HCT116 (cell line): ENCODE results near the gene CALR3. TPM values are rescaled to one million over a fixed set of nuclear protein-coding genes. Genes with fewer than 3 reads are reported as not detected.

ENCODE experiments used
- ATAC-seq: fragments of 200-7000 bp; cut with Tn5 transposase; 2 replicates; pipeline ENCODE4 v1.9.1; 2020; ENCODE audit warnings: mild to moderate bottlenecking, moderate library complexity
- BruUV-seq: library from RNA; stranded (reverse); fragments of 400-500 nt; replicated peaks from 2 replicates; lab custom pipeline; 2021; lab: Mats Ljungman, UMichigan
- CTCF ChIA-PET: fragments of 300-600 bp; sonication (Branson Sonifier 250); formaldehyde crosslinking; loops from one replicate; lab custom pipeline; 2021; ENCODE audit warnings: antibody characterized with exemption; lab: Charles Lee
- POLR2A ChIA-PET: fragments of 300-600, 350-600 bp; sonication (Branson Sonifier 250); formaldehyde crosslinking; loops from one replicate; lab custom pipeline; 2021; ENCODE audit warnings: antibody characterized with exemption; lab: Charles Lee
- RAD21 ChIA-PET, 2 experiments: fragments of 300-600 bp; sonication (Branson Sonifier 250); formaldehyde crosslinking; loops; one replicate each; lab custom pipeline; 2023; ENCODE audit warnings: low total read pairs in 2 of 2; ENCODE audit not compliant: uncharacterized antibody in 2 of 2, unreplicated experiment in 2 of 2, low non-redundant PET in 1 of 2; lab: Charles Lee
- DNase-seq: peaks from one replicate; pipeline ENCODE4 v3.0.0-alpha.2; 2010; ENCODE audit warnings: low read depth, low spot score
- H2AFZ ChIP-seq: fragments of 200-600 bp; shearing (Covaris generic), sonication (generic); 2 replicates; pipeline ENCODE4 v1.6.1; 2017; ENCODE audit warnings: low read depth, mixed run types, mixed read lengths, antibody characterized with exemption, low read length; ENCODE audit not compliant: poor library complexity, severe bottlenecking
- H3K27ac ChIP-seq: 2 replicates; pipeline ENCODE4 v1.5.1; 2012; ENCODE audit warnings: low read depth, low read length
- H3K27me3 ChIP-seq: fragments of 200-600 bp; sonication (generic); 2 replicates; pipeline ENCODE4 v1.6.1; 2016; ENCODE audit warnings: mixed run types, low read length, mixed read lengths; ENCODE audit not compliant: insufficient read depth
- H3K36me3 ChIP-seq, 2 experiments: fragments of 200-500 bp in 1 of 2; fragments of 200-600 bp in 1 of 2; sonication (Bioruptor generic) in 1 of 2; sonication (generic) in 1 of 2; 2 replicates each; pipeline versions ENCODE4 v1.5.1 to v1.6.1; 2014 to 2016; ENCODE audit warnings: low read length in 2 of 2, inconsistent platforms in 1 of 2, mixed read lengths in 1 of 2, mixed run types in 1 of 2; ENCODE audit not compliant: insufficient read depth in 2 of 2, control insufficient read depth in 1 of 2
- H3K4me1 ChIP-seq, 2 experiments: fragments of 200-600 bp in 1 of 2; sonication (generic) in 1 of 2; 2 replicates each; pipeline versions ENCODE4 v1.5.1 to v1.6.1; 2012 to 2017; ENCODE audit warnings: low read length in 2 of 2, inconsistent platforms in 1 of 2, mild to moderate bottlenecking in 1 of 2, mixed read lengths in 1 of 2, mixed run types in 1 of 2, moderate library complexity in 1 of 2; ENCODE audit not compliant: insufficient read depth in 2 of 2, control insufficient read depth in 1 of 2
- H3K4me2 ChIP-seq: fragments of 200-600 bp; sonication (generic); 2 replicates; pipeline ENCODE4 v1.6.1; 2017; ENCODE audit warnings: mixed run types, low read length, mixed read lengths
- H3K4me3 ChIP-seq, 2 experiments: fragments of 200-600 bp in 1 of 2; sonication (generic) in 1 of 2; replicated peaks in 1 of 2; 2 replicates each; pipeline ENCODE4 v1.5.1; 2011 to 2016; ENCODE audit warnings: low read length in 2 of 2, control low read depth in 1 of 2, low read depth in 1 of 2, mild to moderate bottlenecking in 1 of 2, mixed read lengths in 1 of 2, mixed run types in 1 of 2
- H3K79me2 ChIP-seq: fragments of 200-600 bp; sonication (generic); 2 replicates; pipeline ENCODE4 v1.6.1; 2017; ENCODE audit warnings: mild to moderate bottlenecking, mixed run types, low read length, moderate library complexity, mixed read lengths; ENCODE audit not compliant: insufficient read depth
- H3K9ac ChIP-seq: fragments of 200-600 bp; sonication (generic); 2 replicates; pipeline ENCODE4 v1.6.1; 2016; ENCODE audit warnings: low read length, mixed read lengths
- H3K9me2 ChIP-seq: fragments of 200-600 bp; sonication (generic), shearing (Covaris generic); 2 replicates; pipeline ENCODE4 v1.6.1; 2017; ENCODE audit warnings: mixed run types, mild to moderate bottlenecking, moderate library complexity; ENCODE audit not compliant: insufficient read depth
- H3K9me3 ChIP-seq, 2 experiments: fragments of 200-500 bp in 1 of 2; fragments of 200-600 bp in 1 of 2; sonication (Bioruptor generic) in 1 of 2; sonication (generic) in 1 of 2; 2 replicates each; pipeline ENCODE4 v1.6.1; 2014 to 2017; ENCODE audit warnings: low read length in 2 of 2, mixed read lengths in 2 of 2, inconsistent platforms in 1 of 2, low read depth in 1 of 2, mild to moderate bottlenecking in 1 of 2, mixed run types in 1 of 2, moderate library complexity in 1 of 2; ENCODE audit not compliant: control insufficient read depth in 1 of 2, insufficient read depth in 1 of 2
- H4K20me1 ChIP-seq: fragments of 200-600 bp; sonication (generic), shearing (Covaris generic); 2 replicates; pipeline ENCODE4 v1.6.1; 2017; ENCODE audit warnings: mixed run types, mild to moderate bottlenecking, moderate library complexity; ENCODE audit not compliant: insufficient read depth
- CBX3 ChIP-seq: IDR thresholded peaks from 2 replicates; pipeline ENCODE4 v1.6.1; 2012; ENCODE audit warnings: low read depth
- CEBPB ChIP-seq: IDR thresholded peaks from 2 replicates; pipeline ENCODE4 v1.6.1; 2012; ENCODE audit warnings: low read depth
- EGR1 ChIP-seq: IDR thresholded peaks from 2 replicates; pipeline ENCODE4 v1.6.1; 2012; ENCODE audit warnings: low read depth
- EZH2 ChIP-seq: fragments of 200-600 bp; sonication (generic); IDR thresholded peaks from 2 replicates; pipeline ENCODE4 v1.6.1; 2017; ENCODE audit warnings: antibody characterized with exemption, mixed run types
- EZH2phosphoT487 ChIP-seq: fragments of 200-600 bp; IDR thresholded peaks from 2 replicates; pipeline ENCODE4 v1.6.1; 2018; ENCODE audit warnings: antibody characterized with exemption, borderline replicate concordance
- FOSL1 ChIP-seq: IDR thresholded peaks from 2 replicates; pipeline ENCODE4 v1.6.1; 2012; ENCODE audit warnings: low read depth
- JUND ChIP-seq: IDR thresholded peaks from 2 replicates; pipeline ENCODE4 v1.6.1; 2012
- RAD21 ChIP-seq: IDR thresholded peaks from 2 replicates; pipeline ENCODE4 v1.6.1; 2012; ENCODE audit warnings: low read depth, mild to moderate bottlenecking
- SIN3A ChIP-seq: IDR thresholded peaks from 2 replicates; pipeline ENCODE4 v1.6.1; 2012; ENCODE audit warnings: low read depth
- SP1 ChIP-seq: IDR thresholded peaks from 2 replicates; pipeline ENCODE4 v1.6.1; 2012; ENCODE audit warnings: low read depth
- SRF ChIP-seq: IDR thresholded peaks from 2 replicates; pipeline ENCODE4 v1.6.1; 2012; ENCODE audit warnings: low read depth
- TCF7L2 ChIP-seq: IDR thresholded peaks from 2 replicates; pipeline ENCODE4 v1.7.0; 2011; ENCODE audit warnings: borderline replicate concordance, inconsistent platforms; ENCODE audit not compliant: insufficient read depth, insufficient read length; ENCODE audit errors: extremely low read depth
- YY1 ChIP-seq: IDR thresholded peaks from 2 replicates; pipeline ENCODE4 v1.6.1; 2011; ENCODE audit warnings: low read length, low read depth, moderate library complexity, mild to moderate bottlenecking; ENCODE audit not compliant: insufficient replicate concordance; ENCODE audit errors: extremely low read depth
- ZFX ChIP-seq: fragments of 450-650 bp; IDR thresholded peaks from 2 replicates; pipeline ENCODE4 v1.6.1; 2017
- intact Hi-C: fragments of 100-400 bp; cut with micrococcal nuclease; formaldehyde crosslinking; loops from 2 replicates; pipeline ENCODE4 v1.10.0; 2022
- total RNA-seq: library from RNA; stranded (reverse); gene quantifications from one replicate; pipeline ENCODE4 v1.2.1, GENCODE V29; 2021; ENCODE audit not compliant: unreplicated experiment
- TF ChIP-seq, protein P1 (sequence below), 3 experiments: fragments of 200-600 bp in 1 of 3; sonication (generic) in 1 of 3; IDR thresholded peaks in 2 of 3; conservative IDR thresholded peaks in 1 of 3; 2 replicates each; pipeline ENCODE4 v1.5.1; 2012 to 2017; ENCODE audit warnings: low read depth in 2 of 3, low read length in 2 of 3, antibody characterized with exemption in 1 of 3, borderline replicate concordance in 1 of 3, control low read depth in 1 of 3, mild to moderate bottlenecking in 1 of 3, mixed read lengths in 1 of 3, mixed run types in 1 of 3, moderate library complexity in 1 of 3; ENCODE audit not compliant: insufficient read depth in 1 of 3
- TF ChIP-seq, protein P2 (sequence below): IDR thresholded peaks from 2 replicates; pipeline ENCODE4 v1.6.1; 2011; ENCODE audit warnings: mild to moderate bottlenecking, low read length, moderate library complexity; ENCODE audit not compliant: insufficient replicate concordance; ENCODE audit errors: extremely low read depth
- TF ChIP-seq, protein P3 (sequence below): IDR thresholded peaks from 2 replicates; pipeline ENCODE4 v1.6.1; 2012
- TF ChIP-seq, protein P4 (sequence below): IDR thresholded peaks from 2 replicates; pipeline ENCODE4 v1.6.1; 2012

Gene CALR3
- total RNA-seq, 1 experiment from 2014 or later = not detected

DNA sequence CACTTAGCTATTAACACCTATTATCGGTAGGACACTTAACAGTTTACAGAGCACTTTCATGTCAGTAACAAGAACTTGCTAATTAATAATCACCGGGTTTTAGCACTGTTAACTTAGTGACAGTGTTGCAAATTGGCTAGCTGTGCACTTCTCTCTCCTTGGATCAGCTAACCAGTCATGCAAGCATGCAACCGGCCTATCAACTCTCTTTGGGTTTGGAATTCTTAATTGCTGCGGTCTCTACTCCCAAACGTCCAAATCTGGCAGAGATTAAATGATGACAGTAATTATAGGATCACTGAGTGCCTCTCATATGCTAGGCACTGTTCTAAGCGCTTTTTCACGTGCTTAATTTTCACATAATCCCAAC, 25.4 kb downstream of the CALR3 start:
- peaks cover 59% of the 10 kb centered on the region for H3K79me2 ChIP-seq
- intact Hi-C loops = no loop called here
- no peak overlapping the region for H2AFZ ChIP-seq
- TF ChIP-seq, protein P1, sequence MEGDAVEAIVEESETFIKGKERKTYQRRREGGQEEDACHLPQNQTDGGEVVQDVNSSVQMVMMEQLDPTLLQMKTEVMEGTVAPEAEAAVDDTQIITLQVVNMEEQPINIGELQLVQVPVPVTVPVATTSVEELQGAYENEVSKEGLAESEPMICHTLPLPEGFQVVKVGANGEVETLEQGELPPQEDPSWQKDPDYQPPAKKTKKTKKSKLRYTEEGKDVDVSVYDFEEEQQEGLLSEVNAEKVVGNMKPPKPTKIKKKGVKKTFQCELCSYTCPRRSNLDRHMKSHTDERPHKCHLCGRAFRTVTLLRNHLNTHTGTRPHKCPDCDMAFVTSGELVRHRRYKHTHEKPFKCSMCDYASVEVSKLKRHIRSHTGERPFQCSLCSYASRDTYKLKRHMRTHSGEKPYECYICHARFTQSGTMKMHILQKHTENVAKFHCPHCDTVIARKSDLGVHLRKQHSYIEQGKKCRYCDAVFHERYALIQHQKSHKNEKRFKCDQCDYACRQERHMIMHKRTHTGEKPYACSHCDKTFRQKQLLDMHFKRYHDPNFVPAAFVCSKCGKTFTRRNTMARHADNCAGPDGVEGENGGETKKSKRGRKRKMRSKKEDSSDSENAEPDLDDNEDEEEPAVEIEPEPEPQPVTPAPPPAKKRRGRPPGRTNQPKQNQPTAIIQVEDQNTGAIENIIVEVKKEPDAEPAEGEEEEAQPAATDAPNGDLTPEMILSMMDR (IDR thresholded peaks at IDR 0.05 in 2 of 3, conservative IDR thresholded peaks at IDR 0.05 in 1 of 3; ENCODE audit: borderline replicate concordance in 1 of 3, insufficient read depth in 1 of 3, low read depth in 2 of 3, low read length in 2 of 3) = no peak
- TF ChIP-seq SRF (no peak), JUND (no peak), EZH2phosphoT487 (no peak), TCF7L2 (no peak), ZFX (no peak), FOSL1 (no peak), SP1 (no peak), CBX3 (no peak), CEBPB (no peak), EZH2 (no peak), SIN3A (no peak), EGR1 (no peak), RAD21 (no peak), YY1 (no peak)
- TF ChIP-seq, protein P2, sequence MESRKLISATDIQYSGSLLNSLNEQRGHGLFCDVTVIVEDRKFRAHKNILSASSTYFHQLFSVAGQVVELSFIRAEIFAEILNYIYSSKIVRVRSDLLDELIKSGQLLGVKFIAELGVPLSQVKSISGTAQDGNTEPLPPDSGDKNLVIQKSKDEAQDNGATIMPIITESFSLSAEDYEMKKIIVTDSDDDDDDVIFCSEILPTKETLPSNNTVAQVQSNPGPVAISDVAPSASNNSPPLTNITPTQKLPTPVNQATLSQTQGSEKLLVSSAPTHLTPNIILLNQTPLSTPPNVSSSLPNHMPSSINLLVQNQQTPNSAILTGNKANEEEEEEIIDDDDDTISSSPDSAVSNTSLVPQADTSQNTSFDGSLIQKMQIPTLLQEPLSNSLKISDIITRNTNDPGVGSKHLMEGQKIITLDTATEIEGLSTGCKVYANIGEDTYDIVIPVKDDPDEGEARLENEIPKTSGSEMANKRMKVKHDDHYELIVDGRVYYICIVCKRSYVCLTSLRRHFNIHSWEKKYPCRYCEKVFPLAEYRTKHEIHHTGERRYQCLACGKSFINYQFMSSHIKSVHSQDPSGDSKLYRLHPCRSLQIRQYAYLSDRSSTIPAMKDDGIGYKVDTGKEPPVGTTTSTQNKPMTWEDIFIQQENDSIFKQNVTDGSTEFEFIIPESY = no peak
- TF ChIP-seq, protein P3, sequence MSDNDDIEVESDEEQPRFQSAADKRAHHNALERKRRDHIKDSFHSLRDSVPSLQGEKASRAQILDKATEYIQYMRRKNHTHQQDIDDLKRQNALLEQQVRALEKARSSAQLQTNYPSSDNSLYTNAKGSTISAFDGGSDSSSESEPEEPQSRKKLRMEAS = no peak
- TF ChIP-seq, protein P4, sequence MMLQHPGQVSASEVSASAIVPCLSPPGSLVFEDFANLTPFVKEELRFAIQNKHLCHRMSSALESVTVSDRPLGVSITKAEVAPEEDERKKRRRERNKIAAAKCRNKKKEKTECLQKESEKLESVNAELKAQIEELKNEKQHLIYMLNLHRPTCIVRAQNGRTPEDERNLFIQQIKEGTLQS = no peak
- H3K27me3 ChIP-seq = no peaks in the 10 kb centered on the region
- ATAC-seq = no peak
- H3K4me3 ChIP-seq = peak overlapping the region; percentile 57 to 93
- CTCF ChIA-PET = no interaction called here
- no peak for DNase-seq
- RAD21 ChIA-PET = no interaction called here
- no peaks in the 10 kb centered on the region; a peak in 1 of 4 replicates for H3K9me3 ChIP-seq
- POLR2A ChIA-PET = no interaction called here
- no peaks in the 10 kb centered on the region for H3K9me2 ChIP-seq
- no TSS peak for BruUV-seq
- H3K9ac ChIP-seq = peak overlapping the region; percentile 78
- peak overlapping the region; percentile 99 for H3K4me2 ChIP-seq
- H3K4me1 ChIP-seq = peaks cover 6 to 16% of the 10 kb centered on the region in 2 experiments; a peak in 3 of 4 replicates
- no peak overlapping the region for H3K27ac ChIP-seq
- no peaks in the 10 kb centered on the region for H4K20me1 ChIP-seq
- no peaks in the 10 kb centered on the region for H3K36me3 ChIP-seq
